ENCODE data around the gene BIN2. TPM values are rescaled to one million over a fixed set of nuclear protein-coding genes. Genes with fewer than 3 reads are reported as not detected.

The BIN2 gene
- total and polyA plus RNA-seq, 2 of the 13 experiments (the other 11 are each of a cell fraction or from before 2014, with no cell fraction given), result not detected

GRCh38 chr12:51270067-51270950 is 53.7 kb downstream of the BIN2 start, which contains the start of gene SMAGP (continued):
- TF ChIP-seq ZNF101 (CRISPR knock-in tag; IDR thresholded peaks at IDR 0.05; ENCODE audit: borderline replicate concordance, low read depth) (no peak), ARID4A (CRISPR knock-in tag; IDR thresholded peaks at IDR 0.05; ENCODE audit: borderline replicate concordance) (peak; percentile 66; the same call in 1 of the 2 replicates), AHR (CRISPR knock-in tag; IDR thresholded peaks at IDR 0.05) (peak; percentile 48; the same call in 1 of the 2 replicates), ZSCAN29 (CRISPR knock-in tag; conservative IDR thresholded peaks at IDR 0.05) (0 out of 2 replicates have a peak, but pooled peaks have one; percentile 64), ZFX (CRISPR knock-in tag; IDR thresholded peaks at IDR 0.05; ENCODE audit: low read depth) (peak; percentile 40; the same call in 1 of the 2 replicates), BCL3 (CRISPR knock-in tag; IDR thresholded peaks at IDR 0.05) (0 out of 2 replicates have a peak, but pooled peaks have one; percentile 16), ATF7-NPFF (CRISPR knock-in tag; IDR thresholded peaks at IDR 0.05; ENCODE audit: low read depth) (peak; percentile 54; the same call in 1 of the 2 replicates), ZBTB40 (IDR thresholded peaks at IDR 0.05) (no peak), ZBTB40 (CRISPR knock-in tag; IDR thresholded peaks at IDR 0.05) (no peak), ZFY (CRISPR knock-in tag; IDR thresholded peaks at IDR 0.05) (peak; percentile 13; the same call in 1 of the 2 replicates), SAP130 (CRISPR knock-in tag; IDR thresholded peaks at IDR 0.05; ENCODE audit: low read depth) (peak; percentile 44), GATAD1 (CRISPR knock-in tag; IDR thresholded peaks at IDR 0.05) (0 out of 2 replicates have a peak, but pooled peaks have one; percentile 8), ZNF543 (CRISPR knock-in tag; IDR thresholded peaks at IDR 0.05) (0 out of 2 replicates have a peak, but pooled peaks have one; percentile 41), ZBTB7B (CRISPR knock-in tag; IDR thresholded peaks at IDR 0.05) (peak; percentile 31; the same call in 1 of the 2 replicates)

Data from HepG2 (cell line).